ENCODE data around the gene POLDIP3.

DNA sequence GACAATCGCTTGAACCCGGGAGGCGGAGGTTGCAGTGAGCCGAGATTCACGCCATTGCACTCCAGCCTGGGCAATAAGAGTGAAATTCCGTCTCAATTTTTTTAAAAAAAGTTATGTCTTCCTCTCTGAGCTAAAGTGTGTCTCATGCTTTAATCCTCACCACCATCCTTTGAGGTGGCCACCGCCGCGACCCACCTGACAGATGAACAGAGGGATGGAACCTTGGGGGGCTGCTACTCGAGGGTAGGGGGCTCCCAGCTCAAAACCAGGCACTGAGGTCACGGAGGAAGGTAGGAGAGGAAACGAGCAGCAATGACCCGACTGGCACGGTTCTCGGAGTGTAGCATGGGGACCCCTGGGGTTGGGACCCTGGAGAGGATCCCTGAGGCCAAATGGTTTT is 10.7 kb upstream of the POLDIP3 start:
- no peak for TF ChIP-seq POLR2A (IDR thresholded peaks at IDR 0.05)
- TF ChIP-seq, protein P1, sequence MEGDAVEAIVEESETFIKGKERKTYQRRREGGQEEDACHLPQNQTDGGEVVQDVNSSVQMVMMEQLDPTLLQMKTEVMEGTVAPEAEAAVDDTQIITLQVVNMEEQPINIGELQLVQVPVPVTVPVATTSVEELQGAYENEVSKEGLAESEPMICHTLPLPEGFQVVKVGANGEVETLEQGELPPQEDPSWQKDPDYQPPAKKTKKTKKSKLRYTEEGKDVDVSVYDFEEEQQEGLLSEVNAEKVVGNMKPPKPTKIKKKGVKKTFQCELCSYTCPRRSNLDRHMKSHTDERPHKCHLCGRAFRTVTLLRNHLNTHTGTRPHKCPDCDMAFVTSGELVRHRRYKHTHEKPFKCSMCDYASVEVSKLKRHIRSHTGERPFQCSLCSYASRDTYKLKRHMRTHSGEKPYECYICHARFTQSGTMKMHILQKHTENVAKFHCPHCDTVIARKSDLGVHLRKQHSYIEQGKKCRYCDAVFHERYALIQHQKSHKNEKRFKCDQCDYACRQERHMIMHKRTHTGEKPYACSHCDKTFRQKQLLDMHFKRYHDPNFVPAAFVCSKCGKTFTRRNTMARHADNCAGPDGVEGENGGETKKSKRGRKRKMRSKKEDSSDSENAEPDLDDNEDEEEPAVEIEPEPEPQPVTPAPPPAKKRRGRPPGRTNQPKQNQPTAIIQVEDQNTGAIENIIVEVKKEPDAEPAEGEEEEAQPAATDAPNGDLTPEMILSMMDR (IDR thresholded peaks at IDR 0.05) = no peak
